Spleen (tissue), 13 donors: ENCODE results near the gene XAGE5. TPM values are rescaled to one million over a fixed set of nuclear protein-coding genes. Genes with fewer than 3 reads are reported as not detected.
"Not testable (repeated sequence)": the region's sequence is repeated elsewhere in the genome, so short reads cannot be mapped to it uniquely, and the experiment has no call there.

Experiments used
- DNase-seq: peaks from one replicate; pipeline ENCODE4 v3.0.0-alpha.2; 2020
- H3K27ac ChIP-seq, 8 donors: fragments of 200-600 bp; sonication (generic) in 7 of 8; 1 replicate in 4 of 8; 2 replicates in 4 of 8; pipeline versions ENCODE4 v1.5.0 to v1.8.0; 2016 to 2021; ENCODE audit warnings: inconsistent platforms in 4 of 8, mild to moderate bottlenecking in 4 of 8, moderate library complexity in 1 of 8
- H3K27me3 ChIP-seq, 7 donors: fragments of 200-600 bp; sonication (generic) in 6 of 7; replicated peaks in 1 of 7; 1 replicate in 4 of 7; 2 replicates in 3 of 7; pipeline versions ENCODE4 v1.5.0 to v1.8.0; 2016 to 2021; ENCODE audit warnings: inconsistent platforms in 3 of 7, mild to moderate bottlenecking in 1 of 7
- H3K36me3 ChIP-seq, 6 donors: fragments of 200-600 bp; sonication (generic) in 5 of 6; 1 replicate in 4 of 6; 2 replicates in 2 of 6; pipeline versions ENCODE4 v1.5.0 to v1.8.0; 2016 to 2021; ENCODE audit warnings: inconsistent platforms in 2 of 6
- H3K4me1 ChIP-seq, 6 donors: fragments of 200-600 bp; sonication (generic) in 5 of 6; 1 replicate in 3 of 6; 2 replicates in 3 of 6; pipeline versions ENCODE4 v1.5.0 to v1.8.0; 2016 to 2021; ENCODE audit warnings: inconsistent platforms in 3 of 6
- H3K4me3 ChIP-seq, 8 donors: fragments of 200-600 bp; sonication (generic) in 7 of 8; 1 replicate in 4 of 8; 2 replicates in 4 of 8; pipeline versions ENCODE4 v1.5.0 to v1.8.0; 2016 to 2021; ENCODE audit warnings: inconsistent platforms in 4 of 8, mild to moderate bottlenecking in 4 of 8, moderate library complexity in 2 of 8
- H3K9me3 ChIP-seq, 8 donors: fragments of 200-600 bp; sonication (generic) in 7 of 8; 1 replicate in 4 of 8; 2 replicates in 4 of 8; pipeline versions ENCODE4 v1.5.0 to v1.8.0; 2016 to 2021; ENCODE audit warnings: inconsistent platforms in 4 of 8
- POLR2A ChIP-seq, 3 donors: fragments of 450-650 bp; IDR thresholded peaks; one replicate each; pipeline ENCODE4 v1.5.1; 2017; ENCODE audit warnings: antibody characterized with exemption in 3 of 3, mild to moderate bottlenecking in 1 of 3
- POLR2AphosphoS5 ChIP-seq, 3 donors: sonication (generic); formaldehyde crosslinking; IDR thresholded peaks; one replicate each; pipeline ENCODE4 v1.5.1; 2017; ENCODE audit warnings: antibody characterized with exemption in 3 of 3
- WGBS, 5 donors: extraction: QIAGEN DNeasy Blood & Tissue Kit in 3 of 5; methylation state at CpG; one replicate each; pipeline versions ENCODE4 v1.1.5 to v1.1.7; 2013 to 2018; 5-methylcytosine and 5-hydroxymethylcytosine counted together
- intact Hi-C: fragments of 100-400 bp; cut with DNase I; formaldehyde crosslinking; loops from one replicate; pipeline ENCODE4 v1.15.0; 2023; ENCODE audit warnings: low total_unique reads
- long read RNA-seq, 2 donors: transcript quantifications; one replicate each; lab custom pipeline, GENCODE V29; 2026
- polyA plus RNA-seq, 3 donors: library from polyadenylated mRNA; stranded (reverse); fragments of 200-250 nt; gene quantifications; one replicate each; pipeline ENCODE4 v1.2.1, GENCODE V29; 2013
- total RNA-seq, 7 donors: library from RNA; depleted of rRNA in 3 of 7; stranded (reverse); fragments of >200 nt in 3 of 7; fragmentation: NEBNext Ultra II Directional in 4 of 7; extraction: Animal tissue kit (Norgen Biotek cat#: 25700) in 4 of 7; gene quantifications; one replicate each; pipeline versions ENCODE4 v1.1.0 to v1.2.1, GENCODE V29; 2016 to 2021
- TF ChIP-seq, protein P1 (sequence below), 11 experiments: fragments of 200-600 bp in 7 of 11; fragments of 450-650 bp in 4 of 11; sonication (generic) in 4 of 11; IDR thresholded peaks in 8 of 11; conservative IDR thresholded peaks in 3 of 11; 1 replicate in 7 of 11; 2 replicates in 4 of 11; pipeline versions ENCODE4 v1.4.0 to v1.8.0; 2016 to 2021; ENCODE audit warnings: antibody characterized with exemption in 11 of 11, inconsistent platforms in 4 of 11, mild to moderate bottlenecking in 1 of 11
- donor health status: healthy with polysubstance abuse.
- donor health status: DM: no; HTN: no; CAD: no; lungs with moderate emphysema.
- donor health status: DM: no; HTN: no; CAD: no.
- donor health status: Bipolar disorder and iron deficiency.
- donor health status: healthy.
- donor health status: DM: no; HTN: no; CAD: no.
- donor health status: DM: yes; HTN: yes; CAD: no.

Gene XAGE5, protein sequence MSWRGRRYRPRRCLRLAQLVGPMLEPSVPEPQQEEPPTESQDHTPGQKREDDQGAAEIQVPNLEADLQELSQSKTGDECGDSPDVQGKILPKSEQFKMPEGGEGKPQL
- total RNA-seq, result not detected
- polyA plus RNA-seq, result not detected
- long read RNA-seq, donor 1, result 0 reads
- long read RNA-seq, donor 2, result 0 reads

DNA sequence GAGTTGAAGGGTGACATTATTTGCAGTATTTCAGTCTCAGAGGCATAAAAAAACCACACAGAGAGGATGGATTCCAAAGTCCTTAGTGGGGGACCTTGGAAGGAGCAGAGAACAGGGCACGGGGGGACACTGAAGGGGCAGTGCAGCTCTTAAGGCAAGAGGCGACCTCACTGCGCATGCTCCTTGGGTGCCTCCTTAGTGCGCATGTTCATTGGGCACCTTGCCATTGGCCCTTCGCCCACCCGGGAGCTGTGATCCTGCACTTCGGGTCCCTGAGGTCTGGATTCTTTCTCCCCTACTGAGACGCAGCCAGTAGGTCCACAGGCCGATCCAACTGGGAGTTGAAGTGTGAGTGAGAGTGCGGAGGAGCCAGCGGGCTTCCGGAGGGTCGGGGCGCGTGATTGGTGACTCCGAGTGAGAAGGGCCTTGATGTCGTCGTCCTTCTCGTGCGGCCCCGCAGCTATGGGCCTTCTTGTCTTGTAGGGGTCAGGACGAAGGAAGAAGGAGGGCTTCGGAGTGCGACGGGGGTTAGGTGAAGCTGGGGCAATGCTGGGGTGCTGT lies at the start of gene XAGE5:
XAGE5 (plus strand) TSS at position 223 of the 561 bp plus-strand sequence. CDS start 1,280 bp downstream, outside the sequence.
- no peak within 1 kb of the TSS for H3K4me3 ChIP-seq
- no peak for DNase-seq
- intact Hi-C loops, result no loop called here
- peaks cover 0 to 22% (median 0%) of the 10 kb centered on the region in 7 donors for H3K27me3 ChIP-seq
- no peak within 1 kb of the TSS for H3K27ac ChIP-seq
- H3K36me3 ChIP-seq, result no peaks in the 10 kb centered on the region
- TF ChIP-seq, protein P1, sequence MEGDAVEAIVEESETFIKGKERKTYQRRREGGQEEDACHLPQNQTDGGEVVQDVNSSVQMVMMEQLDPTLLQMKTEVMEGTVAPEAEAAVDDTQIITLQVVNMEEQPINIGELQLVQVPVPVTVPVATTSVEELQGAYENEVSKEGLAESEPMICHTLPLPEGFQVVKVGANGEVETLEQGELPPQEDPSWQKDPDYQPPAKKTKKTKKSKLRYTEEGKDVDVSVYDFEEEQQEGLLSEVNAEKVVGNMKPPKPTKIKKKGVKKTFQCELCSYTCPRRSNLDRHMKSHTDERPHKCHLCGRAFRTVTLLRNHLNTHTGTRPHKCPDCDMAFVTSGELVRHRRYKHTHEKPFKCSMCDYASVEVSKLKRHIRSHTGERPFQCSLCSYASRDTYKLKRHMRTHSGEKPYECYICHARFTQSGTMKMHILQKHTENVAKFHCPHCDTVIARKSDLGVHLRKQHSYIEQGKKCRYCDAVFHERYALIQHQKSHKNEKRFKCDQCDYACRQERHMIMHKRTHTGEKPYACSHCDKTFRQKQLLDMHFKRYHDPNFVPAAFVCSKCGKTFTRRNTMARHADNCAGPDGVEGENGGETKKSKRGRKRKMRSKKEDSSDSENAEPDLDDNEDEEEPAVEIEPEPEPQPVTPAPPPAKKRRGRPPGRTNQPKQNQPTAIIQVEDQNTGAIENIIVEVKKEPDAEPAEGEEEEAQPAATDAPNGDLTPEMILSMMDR (IDR thresholded peaks at IDR 0.05 in 8 of 11, conservative IDR thresholded peaks at IDR 0.05 in 3 of 11), result no peak
- no peak for TF ChIP-seq POLR2A (IDR thresholded peaks at IDR 0.05)
- H3K4me1 ChIP-seq, result no peaks in the 10 kb centered on the region
- H3K9me3 ChIP-seq, result no peaks in the 10 kb centered on the region
- WGBS, 5 donors, result 82 to 96% (median 92%) methylated on average over 14 to 25 of the region's 25 CpGs

DNA sequence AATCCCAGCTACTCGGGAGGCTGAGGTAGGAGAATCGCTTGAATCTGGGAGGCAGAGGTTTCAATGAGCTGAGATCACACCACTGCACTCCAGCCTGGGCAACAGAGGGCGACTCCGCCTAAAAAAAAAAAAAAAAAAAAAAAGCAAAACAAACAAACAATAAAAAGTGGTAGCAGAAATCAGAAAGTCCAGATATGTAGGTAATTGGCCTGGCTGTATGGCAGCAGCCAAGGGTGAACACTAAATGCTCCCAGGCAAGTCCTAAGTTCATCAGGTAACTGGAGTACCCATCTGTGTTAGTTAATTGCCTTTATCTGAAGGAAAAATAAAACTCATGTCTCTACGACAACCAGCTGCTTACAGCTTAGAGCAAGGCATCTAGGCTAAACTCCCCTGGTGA lies 45.1 kb upstream of the XAGE5 start:
- H3K36me3 ChIP-seq, intact Hi-C loops, H3K4me1 ChIP-seq, DNase-seq, H3K4me3 ChIP-seq, H3K27ac ChIP-seq, H3K27me3 ChIP-seq, H3K9me3 ChIP-seq: not testable (repeated sequence)
- WGBS, 5 donors, result 79 to 95% methylated on average over 2 to 3 of the region's 5 CpGs; no CpG with 5 or more reads in 3 of the 5 donors

DNA sequence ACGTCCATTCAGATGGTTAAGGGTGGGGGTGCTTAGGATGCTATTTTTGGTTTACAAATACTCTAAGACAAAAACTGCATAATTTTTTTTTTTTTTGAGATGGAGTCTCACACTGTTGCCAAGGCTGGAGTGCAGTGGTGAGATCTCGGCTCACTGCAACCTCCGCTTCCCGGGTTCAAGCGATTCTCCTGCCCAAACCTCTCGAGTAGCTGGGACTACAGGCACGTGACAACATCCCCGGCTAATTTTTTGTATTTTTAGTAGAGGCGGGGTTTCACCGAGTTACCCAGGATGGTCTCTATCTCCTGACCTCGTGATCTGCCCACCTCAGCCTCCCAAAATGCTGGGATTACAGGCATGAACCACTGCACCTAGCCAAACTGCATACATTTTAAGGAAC lies 37.6 kb upstream of the XAGE5 start:
- DNase-seq, intact Hi-C loops, H3K4me3 ChIP-seq, H3K27me3 ChIP-seq, H3K4me1 ChIP-seq, H3K9me3 ChIP-seq, H3K36me3 ChIP-seq, H3K27ac ChIP-seq: not testable (repeated sequence)
- WGBS, 5 donors, result 78 to 97% (median 87%) methylated on average over 6 to 10 of the region's 11 CpGs

DNA sequence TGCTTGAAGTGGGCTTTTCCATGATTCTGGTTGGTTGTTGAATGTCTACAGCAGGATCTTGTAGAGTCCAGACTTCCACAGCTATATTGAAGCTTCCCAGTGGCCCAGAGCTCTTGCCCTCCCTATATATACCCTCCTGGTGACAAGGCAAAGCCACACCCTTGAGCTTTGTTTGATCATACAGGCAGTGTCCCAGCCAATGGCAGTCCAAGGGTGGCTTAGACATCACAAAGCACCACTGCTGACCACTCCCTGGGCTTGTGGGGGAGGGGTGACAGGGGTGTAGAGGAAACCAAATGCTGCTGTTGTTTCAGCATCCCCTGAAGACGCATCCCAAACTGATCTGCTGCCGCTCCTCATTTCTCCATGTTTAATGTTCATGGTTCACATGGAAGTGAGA lies 13.8 kb upstream of the XAGE5 start, which contains the start of gene SPANXN5:
SPANXN5 (minus strand) TSS at position 101 of the 400 bp plus-strand sequence; CDS start at position 22, 79 bp downstream.
- DNase-seq, H3K4me1 ChIP-seq, H3K9me3 ChIP-seq, H3K27ac ChIP-seq, H3K27me3 ChIP-seq, intact Hi-C loops, H3K4me3 ChIP-seq, H3K36me3 ChIP-seq: not testable (repeated sequence)
- WGBS, 5 donors, result 79 to 100% (median 84%) methylated on average over 2 of the region's 2 CpGs

DNA sequence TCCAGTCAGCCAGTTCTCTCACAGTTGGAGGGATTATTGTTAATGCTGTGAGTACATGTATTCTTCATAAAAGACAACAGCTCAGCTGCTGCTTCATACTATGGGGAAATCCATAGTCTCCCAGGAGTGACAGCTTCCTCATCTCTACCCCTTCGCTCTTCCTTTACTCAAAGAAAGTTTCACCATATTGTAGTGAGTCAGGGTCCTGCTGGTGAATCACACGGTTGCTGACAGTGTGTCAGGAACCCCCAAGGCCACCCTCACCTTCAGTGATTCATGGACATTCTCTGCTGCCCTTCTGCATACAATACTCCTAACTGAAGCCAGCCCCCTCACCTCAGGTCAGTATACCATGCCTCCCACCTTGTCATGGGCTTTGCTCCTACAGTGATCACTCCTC lies 6.2 kb upstream of the XAGE5 start:
- WGBS, 5 donors, result 44 to 62% (median 57%) methylated on average over 1 to 2 of the region's 2 CpGs
- intact Hi-C loops, result not testable (repeated sequence)

DNA sequence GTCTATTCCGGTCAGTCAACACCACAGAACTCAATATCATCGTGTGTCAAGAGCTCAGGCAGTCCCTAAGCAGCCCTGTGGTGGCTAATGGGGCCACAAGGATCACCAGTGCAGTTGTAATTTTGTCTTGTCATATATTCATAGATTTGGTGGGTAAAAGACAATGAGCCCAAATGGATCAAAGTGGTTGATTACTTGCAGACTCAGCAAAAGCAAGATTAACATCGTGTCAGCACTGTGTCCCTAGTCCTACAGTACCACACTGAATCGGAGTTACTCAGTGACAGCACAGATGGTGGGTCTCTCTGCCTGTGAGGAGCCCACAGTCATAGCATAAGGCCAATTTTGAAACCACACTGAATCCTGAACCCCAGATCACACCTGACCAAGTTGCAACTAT lies 8.7 kb downstream of the XAGE5 start:
- H3K27me3 ChIP-seq, result peaks cover 0 to 15% (median 0%) of the 10 kb centered on the region in 7 donors
- no peak overlapping the region for H3K4me3 ChIP-seq
- H3K4me1 ChIP-seq, result no peaks in the 10 kb centered on the region
- intact Hi-C loops, result no loop called here
- DNase-seq, result no peak
- TF ChIP-seq POLR2A (IDR thresholded peaks at IDR 0.05) (no peak), POLR2AphosphoS5 (IDR thresholded peaks at IDR 0.05) (no peak)
- TF ChIP-seq, protein P1 (IDR thresholded peaks at IDR 0.05 in 8 of 11, conservative IDR thresholded peaks at IDR 0.05 in 3 of 11), result no peak
- H3K9me3 ChIP-seq, result no peaks in the 10 kb centered on the region
- H3K27ac ChIP-seq, result no peak overlapping the region
- H3K36me3 ChIP-seq, result no peaks in the 10 kb centered on the region
- WGBS, 5 donors, result 62 to 82% (median 68%) methylated on average over 3 to 4 of the region's 4 CpGs

More for the DNA sequence above, 6.2 kb upstream of the XAGE5 start:
- H3K36me3 ChIP-seq, H3K27ac ChIP-seq, H3K4me3 ChIP-seq, DNase-seq, H3K9me3 ChIP-seq, H3K4me1 ChIP-seq: not testable (repeated sequence)
- H3K27me3 ChIP-seq, result peaks cover 0 to 16% (median 0%) of the 10 kb centered on the region in 7 donors
